ENCODE data around the gene DNAJC5.

Gene DNAJC5

GRCh38 chr20:63884506-63885263, 10.2 kb upstream of the DNAJC5 start:
- DNase-seq (ENCODE audit: low spot score) = no peak

- DNase-seq (ENCODE audit: low spot score) = no peak
These were observed 9.5 kb upstream of the DNAJC5 start for GRCh38 chr20:63885264-63886053.

- DNase-seq (ENCODE audit: low spot score) = no peak
These were observed 8.9 kb upstream of the DNAJC5 start for GRCh38 chr20:63886054-63886419.

- no peak for DNase-seq (ENCODE audit: low spot score)
These were observed 8.0 kb upstream of the DNAJC5 start for GRCh38 chr20:63886921-63887320.

- no peak for DNase-seq (ENCODE audit: low spot score)
These were observed 5.4 kb upstream of the DNAJC5 start for GRCh38 chr20:63889241-63890200.

GRCh38 chr20:63890201-63890576, 4.7 kb upstream of the DNAJC5 start:
- no peak for DNase-seq (ENCODE audit: low spot score)

DNA sequence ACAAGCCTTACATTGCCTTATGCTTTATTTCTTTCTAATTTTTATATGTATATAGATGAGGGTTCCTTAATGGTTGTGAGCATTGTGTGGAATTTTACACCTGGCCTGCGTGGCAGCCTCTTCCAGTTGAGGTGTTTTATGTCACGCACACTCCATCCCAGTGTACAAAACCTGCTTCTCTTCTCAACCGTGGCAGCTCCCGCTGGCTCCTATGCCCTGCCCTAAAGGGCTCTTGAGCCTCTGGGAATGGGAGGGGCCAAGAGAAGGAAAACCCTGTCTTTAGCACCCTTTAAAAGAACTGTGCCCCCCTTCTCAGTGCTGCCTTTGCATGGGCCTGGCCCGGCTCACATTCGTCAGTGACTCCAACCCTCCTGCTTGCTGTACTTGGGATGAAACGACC, 4.3 kb upstream of the DNAJC5 start:
- DNase-seq (ENCODE audit: low spot score) = no peak

DNA sequence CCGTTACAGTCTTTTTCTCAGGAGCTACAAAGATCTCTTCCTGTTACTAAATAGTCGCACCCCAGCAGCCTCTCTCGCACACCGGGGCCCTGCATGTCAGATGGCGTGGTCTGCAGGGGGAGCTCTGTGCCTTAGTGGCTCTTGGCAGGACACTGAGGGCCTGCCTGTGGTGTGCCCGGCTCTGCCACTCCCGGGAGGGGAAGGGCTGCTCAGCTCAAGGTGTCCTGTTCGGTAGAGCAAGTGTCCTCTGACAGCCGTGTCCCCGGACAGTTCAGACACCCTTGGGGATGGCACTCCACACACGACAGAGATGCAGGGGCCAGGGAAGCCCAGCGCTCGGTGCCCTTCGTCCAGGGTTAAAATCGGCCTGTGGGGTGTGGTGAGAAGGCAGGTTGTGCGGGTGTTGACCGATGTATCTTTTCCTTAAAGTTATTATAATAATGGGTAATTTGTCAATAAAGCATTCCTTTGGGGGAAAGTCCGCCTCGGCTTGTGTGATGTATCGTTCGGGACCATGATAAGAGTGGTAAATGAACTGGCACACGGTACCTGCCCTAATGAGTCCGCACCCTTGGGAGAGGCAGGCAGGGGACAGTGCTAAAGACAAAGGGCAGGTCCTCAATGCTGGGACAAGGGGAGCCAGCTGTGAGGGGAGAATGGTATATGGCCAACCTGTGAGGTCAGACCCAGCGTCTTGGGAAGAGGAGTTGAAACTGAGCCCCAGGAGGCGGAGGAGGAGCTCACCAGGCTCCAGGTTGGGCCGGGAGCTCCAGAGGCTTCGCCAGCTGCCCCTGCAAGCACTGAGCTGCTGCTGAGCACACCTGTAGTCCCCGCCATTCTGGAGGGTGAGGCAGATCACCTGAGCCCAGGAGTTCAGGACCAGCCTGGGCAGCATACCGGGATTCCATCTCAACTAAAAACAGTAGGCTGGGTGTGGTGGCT, 3.6 kb upstream of the DNAJC5 start:
- DNase-seq (ENCODE audit: low spot score) = no peak

GRCh38 chr20:63892402-63892801, 2.5 kb upstream of the DNAJC5 start:
- no peak for DNase-seq (ENCODE audit: low spot score)

GRCh38 chr20:63893999-63894357, 948 bp upstream of the DNAJC5 start:
- DNase-seq (ENCODE audit: low spot score) = no peak

DNA sequence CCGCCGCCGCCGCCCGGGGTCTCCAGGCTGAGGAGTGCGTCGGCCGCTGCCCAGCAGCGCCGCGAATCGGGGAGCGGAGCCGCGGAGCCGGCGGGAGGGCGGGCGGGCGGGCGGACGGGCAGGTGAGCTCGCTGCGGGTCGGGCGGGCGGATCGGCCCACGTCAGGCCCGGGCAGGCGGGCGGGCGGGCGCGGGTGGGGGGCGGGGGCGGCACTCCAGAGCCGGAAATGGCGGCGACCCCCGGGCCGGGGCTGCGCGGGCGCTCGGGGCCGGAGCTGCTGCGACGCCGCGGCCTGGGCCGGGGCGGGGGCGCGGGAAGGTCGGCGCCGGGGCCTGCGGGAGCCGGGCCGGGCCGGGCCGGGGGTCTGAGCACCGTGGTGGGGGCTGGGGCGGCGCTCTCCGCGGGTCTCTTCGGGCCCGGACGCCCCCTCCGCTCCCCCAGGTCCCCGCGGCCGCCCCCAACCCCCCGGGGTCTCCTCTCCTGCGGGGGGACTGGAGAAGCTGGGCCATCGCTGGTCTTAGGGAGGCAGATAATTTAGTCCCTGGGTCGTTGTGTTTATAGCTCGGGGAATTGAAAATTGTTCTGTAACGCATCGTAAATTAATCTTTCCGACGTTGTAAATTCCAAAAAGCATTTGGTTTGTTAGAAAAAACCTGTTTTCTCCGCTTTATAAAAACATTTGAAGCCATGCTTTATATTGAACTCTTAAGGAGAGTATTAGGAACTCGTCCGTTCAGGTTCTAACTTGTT, 451 bp downstream of the DNAJC5 start:
- DNase-seq (ENCODE audit: low spot score) = no peak

DNA sequence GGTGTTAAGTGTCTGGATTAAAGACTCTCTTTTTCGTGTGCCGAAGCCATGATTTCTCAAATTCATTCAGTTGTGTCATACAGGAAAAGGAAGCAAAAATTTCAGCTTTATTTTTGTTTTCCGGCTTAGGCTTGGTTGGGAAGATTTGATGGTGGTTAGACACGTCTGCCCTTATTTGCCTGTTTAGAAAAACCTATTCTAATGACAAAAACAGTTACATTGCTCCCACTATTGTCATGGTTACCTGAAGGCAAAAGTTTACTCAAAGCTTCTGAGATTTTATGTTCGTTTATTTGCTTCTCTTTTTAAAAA, 982 bp downstream of the DNAJC5 start:
- no peak for DNase-seq (ENCODE audit: low spot score)

DNA sequence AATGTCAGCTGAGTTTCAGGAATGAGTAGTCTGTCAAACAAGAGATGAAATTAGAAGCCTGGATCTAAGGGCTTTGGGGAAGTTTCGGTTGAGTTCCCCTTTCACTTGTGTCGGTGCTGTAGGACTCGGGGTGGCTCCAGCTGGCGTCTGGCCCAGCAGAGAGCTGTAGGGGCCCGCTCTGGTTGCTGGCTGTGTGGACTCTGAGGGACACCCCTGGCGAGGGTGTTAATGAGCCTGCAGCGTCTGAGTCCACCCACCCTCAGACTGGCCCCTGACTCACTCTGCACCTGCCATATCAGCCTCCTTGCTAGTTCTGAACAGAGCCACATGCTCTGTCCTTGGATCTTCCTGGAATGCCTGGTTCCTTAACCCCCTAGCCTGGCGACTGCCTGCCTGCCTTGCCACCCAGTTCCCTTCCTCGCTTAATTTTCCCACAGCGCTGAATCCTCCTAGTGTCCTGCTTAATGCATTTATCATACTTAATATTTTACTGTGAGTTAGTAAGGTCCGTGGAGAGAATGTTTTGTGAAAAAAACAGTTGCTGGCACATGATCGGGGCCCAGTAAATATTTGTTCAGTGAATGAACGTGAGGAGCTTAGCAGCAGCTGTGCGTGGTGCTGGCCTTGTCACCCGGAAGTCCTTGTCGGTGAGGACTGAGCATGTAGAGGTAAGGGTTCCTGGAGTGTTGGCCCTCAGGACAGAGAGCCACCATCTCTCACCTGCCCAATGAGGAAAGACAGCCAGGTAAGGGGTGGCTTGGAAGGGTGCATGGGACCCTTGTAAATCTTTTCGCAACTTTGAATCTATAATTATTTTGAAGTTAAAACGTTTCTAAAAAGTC, 1.6 kb downstream of the DNAJC5 start:
- DNase-seq (ENCODE audit: low spot score) = peak; percentile 58

GRCh38 chr20:63897978-63898561, 3.1 kb downstream of the DNAJC5 start:
- DNase-seq (ENCODE audit: low spot score) = no peak

DNA sequence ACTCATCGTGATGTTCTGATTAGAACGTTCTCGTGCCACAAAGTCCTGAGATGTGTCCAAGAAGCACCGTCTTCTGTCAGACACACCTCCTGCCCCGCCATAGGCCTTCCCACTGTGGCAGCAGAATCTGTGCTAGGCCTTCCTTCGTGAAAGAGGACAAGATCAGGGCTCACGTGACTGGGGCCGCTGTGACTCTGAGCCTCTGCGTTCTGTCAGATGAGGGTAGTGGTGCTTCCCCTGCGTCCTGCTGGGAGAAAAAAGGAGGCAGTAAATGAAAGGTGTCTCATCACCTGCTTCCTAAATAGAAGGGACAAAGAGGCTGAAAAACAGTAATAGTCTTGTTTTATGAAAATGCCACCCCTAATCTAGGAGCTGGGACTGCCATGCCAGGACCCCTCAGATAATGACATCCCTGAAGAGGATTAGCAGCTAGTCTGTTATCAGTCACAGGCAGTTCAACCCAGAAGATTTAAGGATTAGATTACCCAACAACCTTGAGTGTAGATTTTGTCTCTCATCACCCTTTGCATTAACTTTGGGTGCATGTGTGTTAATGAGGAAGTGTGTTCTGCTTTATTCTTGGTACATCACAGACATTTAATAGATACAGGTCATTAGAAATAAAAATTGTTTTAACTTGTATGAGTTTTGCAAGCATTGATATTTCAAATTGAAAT, 4.1 kb downstream of the DNAJC5 start:
- no peak for DNase-seq (ENCODE audit: low spot score)

DNA sequence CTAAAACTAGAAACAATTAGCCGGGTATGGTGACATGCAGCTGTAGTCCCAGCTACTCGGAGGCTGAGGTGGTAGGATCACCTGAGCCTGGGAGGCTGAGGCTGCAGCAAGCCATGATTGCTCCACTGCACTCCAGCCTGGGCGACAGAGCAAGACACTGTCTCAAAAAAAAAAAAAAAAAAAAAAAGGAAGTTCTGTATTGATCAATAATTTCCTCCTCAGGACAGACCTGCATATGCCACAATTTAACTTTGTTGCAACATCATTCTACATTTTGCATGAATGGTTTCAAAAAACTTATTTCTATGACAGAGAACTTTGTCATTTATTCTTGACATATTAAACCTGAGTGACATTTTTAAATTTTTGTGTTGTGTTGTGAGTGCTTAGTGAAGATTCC, 5.5 kb downstream of the DNAJC5 start:
- no peak for DNase-seq (ENCODE audit: low spot score)

DNA sequence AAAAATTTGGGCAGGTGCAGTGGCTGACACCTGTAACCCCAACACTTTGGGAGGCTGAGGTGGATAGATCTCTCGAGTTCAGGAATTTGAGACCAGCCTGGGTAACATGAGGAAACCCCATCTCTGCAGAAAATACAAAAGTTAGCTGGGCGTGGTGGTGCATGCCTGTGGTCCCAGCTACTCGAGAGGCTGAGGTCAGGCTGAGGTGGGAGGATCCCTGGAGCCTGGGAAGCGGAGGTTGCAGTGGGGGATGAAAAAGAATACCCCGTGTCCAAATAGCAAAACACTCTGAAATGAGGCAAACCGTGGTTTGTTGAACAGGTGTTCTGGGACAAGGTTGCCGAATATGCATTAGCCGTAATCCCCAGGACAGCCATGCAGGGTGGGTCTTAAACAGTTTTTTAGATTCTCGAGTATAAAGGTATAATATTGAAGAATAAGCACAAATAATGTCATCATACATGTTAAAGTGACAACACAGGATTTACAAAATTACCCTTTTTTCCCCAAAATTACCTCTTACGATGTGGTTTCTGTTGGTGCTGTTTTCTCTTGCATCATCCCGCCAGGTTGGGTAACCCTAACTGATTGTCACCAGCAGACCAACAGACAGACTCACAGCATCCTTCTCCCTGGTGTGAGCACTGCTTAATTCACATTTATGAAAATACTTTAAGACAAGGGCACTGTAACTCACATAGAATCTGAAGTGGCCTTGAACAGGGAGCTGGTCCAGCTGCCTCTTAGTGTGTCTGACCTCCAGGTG, 9.1 kb downstream of the DNAJC5 start:
- no peak for DNase-seq (ENCODE audit: low spot score)

DNA sequence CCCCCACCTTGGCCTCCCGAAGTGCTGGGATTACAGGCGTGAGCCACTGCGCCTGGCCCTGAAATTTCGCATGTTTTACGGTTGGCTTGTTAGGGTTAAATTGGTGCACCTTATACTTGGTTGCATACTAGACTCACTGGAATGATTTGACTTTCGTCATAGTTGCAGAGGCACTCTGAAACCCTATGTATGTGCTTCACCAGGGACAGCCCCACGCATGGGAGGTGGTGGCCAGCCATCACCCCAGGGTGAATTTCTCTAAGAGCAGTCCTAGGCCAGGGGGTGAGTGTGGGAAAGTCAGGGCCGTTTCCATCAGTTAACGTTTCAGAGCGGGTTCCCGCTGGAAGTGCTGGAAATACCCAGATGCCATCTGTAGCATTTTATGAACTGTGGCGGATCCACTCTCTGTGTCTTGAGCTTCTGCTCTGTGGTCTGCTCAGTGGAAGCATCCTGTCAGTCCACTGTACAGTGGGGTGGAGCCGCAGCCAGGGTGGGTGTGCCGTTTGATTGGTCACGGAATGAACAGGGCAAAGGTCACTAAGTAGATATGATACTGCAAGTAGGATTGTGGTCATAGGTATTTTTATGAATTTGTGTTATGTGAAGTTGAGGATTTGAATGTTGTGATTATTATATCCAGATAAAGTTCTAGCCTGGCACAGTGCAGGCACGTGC, 13.2 kb downstream of the DNAJC5 start:
- DNase-seq (ENCODE audit: low spot score) = no peak

Measured in AG08396 (cell line).